WTC11 (cell line): ENCODE data around the gene ERVV-1. TPM values are rescaled to one million over a fixed set of nuclear protein-coding genes. Genes with fewer than 3 reads are reported as not detected.

Experiments used
- AR ChIP-seq: fragments of 250-450 bp; sonication (Bioruptor Pico); IDR thresholded peaks from 2 replicates; pipeline ENCODE4 v1.9.0; 2021; ENCODE audit warnings: mild to moderate bottlenecking
- CBFB ChIP-seq: sonication (generic); formaldehyde crosslinking; IDR thresholded peaks from 2 replicates; pipeline ENCODE4 v1.8.1; 2022; ENCODE audit warnings: mild to moderate bottlenecking, low read depth, missing genetic modification reagents
- CREM ChIP-seq: sonication (generic); formaldehyde crosslinking; IDR thresholded peaks from 2 replicates; pipeline ENCODE4 v1.8.1; 2022; ENCODE audit warnings: mild to moderate bottlenecking, missing genetic modification reagents, moderate library complexity
- E2F4 ChIP-seq: sonication (generic); formaldehyde crosslinking; IDR thresholded peaks from 2 replicates; pipeline ENCODE4 v1.8.1; 2022; ENCODE audit warnings: low read depth, mild to moderate bottlenecking, moderate library complexity, missing genetic modification reagents, borderline replicate concordance
- E2F5 ChIP-seq: sonication (generic); formaldehyde crosslinking; IDR thresholded peaks from 2 replicates; pipeline ENCODE4 v1.8.1; 2022; ENCODE audit warnings: mild to moderate bottlenecking, moderate library complexity, missing genetic modification reagents
- ETV6 ChIP-seq: sonication (generic); formaldehyde crosslinking; IDR thresholded peaks from 2 replicates; pipeline ENCODE4 v1.8.1; 2022; ENCODE audit warnings: mild to moderate bottlenecking, missing genetic modification reagents
- FOXP1 ChIP-seq: sonication (generic); formaldehyde crosslinking; IDR thresholded peaks from 2 replicates; pipeline ENCODE4 v1.8.0; 2022; ENCODE audit warnings: missing genetic modification reagents, mild to moderate bottlenecking, moderate library complexity, borderline replicate concordance
- GTF2I ChIP-seq: fragments of 250-450 bp; sonication (Bioruptor Pico); conservative IDR thresholded peaks from 2 replicates; pipeline ENCODE4 v1.4.0; 2021; ENCODE audit warnings: mild to moderate bottlenecking
- HMGA2 ChIP-seq: fragments of 250-450 bp; sonication (Bioruptor Pico); IDR thresholded peaks from 2 replicates; pipeline ENCODE4 v1.4.0; 2021; ENCODE audit warnings: mild to moderate bottlenecking, moderate library complexity
- HMGXB4 ChIP-seq: sonication (generic); formaldehyde crosslinking; IDR thresholded peaks from 2 replicates; pipeline ENCODE4 v1.8.1; 2023; ENCODE audit warnings: mild to moderate bottlenecking, moderate library complexity, missing genetic modification reagents
- RELA ChIP-seq: sonication (generic); formaldehyde crosslinking; IDR thresholded peaks from 2 replicates; pipeline ENCODE4 v1.8.1; 2022; ENCODE audit warnings: missing genetic modification reagents, mild to moderate bottlenecking, borderline replicate concordance
- SMAD3 ChIP-seq: sonication (generic); formaldehyde crosslinking; IDR thresholded peaks from 2 replicates; pipeline ENCODE4 v1.8.0; 2022; ENCODE audit warnings: missing genetic modification reagents, mild to moderate bottlenecking, borderline replicate concordance
- SOX15 ChIP-seq: fragments of 250-450 bp; sonication (Bioruptor Pico); IDR thresholded peaks from 2 replicates; pipeline ENCODE4 v1.9.0; 2021; ENCODE audit warnings: mild to moderate bottlenecking
- SP1 ChIP-seq: sonication (generic); formaldehyde crosslinking; conservative IDR thresholded peaks from 2 replicates; pipeline ENCODE4 v1.8.1; 2022; ENCODE audit warnings: missing genetic modification reagents
- TEAD1 ChIP-seq: sonication (generic); formaldehyde crosslinking; IDR thresholded peaks from 2 replicates; pipeline ENCODE4 v1.8.0; 2022; ENCODE audit warnings: mild to moderate bottlenecking, missing genetic modification reagents
- USF1 ChIP-seq: sonication (generic); formaldehyde crosslinking; IDR thresholded peaks from 2 replicates; pipeline ENCODE4 v1.8.0; 2022; ENCODE audit warnings: mild to moderate bottlenecking, missing genetic modification reagents
- USF2 ChIP-seq: sonication (generic); formaldehyde crosslinking; IDR thresholded peaks from 2 replicates; pipeline ENCODE4 v1.8.1; 2023; ENCODE audit warnings: mild to moderate bottlenecking, missing genetic modification reagents, moderate library complexity
- ZBTB21 ChIP-seq: sonication (generic); formaldehyde crosslinking; IDR thresholded peaks from 2 replicates; pipeline ENCODE4 v1.8.1; 2023; ENCODE audit warnings: mild to moderate bottlenecking, missing genetic modification reagents, borderline replicate concordance
- ZMAT4 ChIP-seq: fragments of 250-450 bp; sonication (Bioruptor Pico); IDR thresholded peaks from 2 replicates; pipeline ENCODE4 v1.9.0; 2021; ENCODE audit warnings: mild to moderate bottlenecking
- ZNF138 ChIP-seq: sonication (generic); formaldehyde crosslinking; conservative IDR thresholded peaks from 2 replicates; pipeline ENCODE4 v1.8.1; 2022; ENCODE audit warnings: mild to moderate bottlenecking, moderate library complexity, missing genetic modification reagents
- ZNF232 ChIP-seq: sonication (generic); formaldehyde crosslinking; IDR thresholded peaks from 2 replicates; pipeline ENCODE4 v1.8.0; 2022; ENCODE audit warnings: mild to moderate bottlenecking, missing genetic modification reagents
- ZNF263 ChIP-seq: sonication (generic); formaldehyde crosslinking; IDR thresholded peaks from 2 replicates; pipeline ENCODE4 v1.8.1; 2022; ENCODE audit warnings: low read depth, mild to moderate bottlenecking, moderate library complexity, missing genetic modification reagents
- total RNA-seq: library from RNA; stranded (reverse); gene quantifications from 3 replicates; pipeline ENCODE4 v1.2.3, GENCODE V29; 2021
- TF ChIP-seq, protein P1 (sequence below): sonication (generic); formaldehyde crosslinking; IDR thresholded peaks from 2 replicates; pipeline ENCODE4 v1.8.0; 2023; ENCODE audit warnings: missing genetic modification reagents, mild to moderate bottlenecking, borderline replicate concordance
- TF ChIP-seq, protein P2 (sequence below): fragments of 250-450 bp; sonication (Bioruptor Pico); IDR thresholded peaks from 2 replicates; pipeline ENCODE4 v2.1.2; 2022; ENCODE audit warnings: mild to moderate bottlenecking, moderate library complexity

The ERVV-1 gene
- total RNA-seq, 1 experiment from 2014 or later, result not detected

DNA sequence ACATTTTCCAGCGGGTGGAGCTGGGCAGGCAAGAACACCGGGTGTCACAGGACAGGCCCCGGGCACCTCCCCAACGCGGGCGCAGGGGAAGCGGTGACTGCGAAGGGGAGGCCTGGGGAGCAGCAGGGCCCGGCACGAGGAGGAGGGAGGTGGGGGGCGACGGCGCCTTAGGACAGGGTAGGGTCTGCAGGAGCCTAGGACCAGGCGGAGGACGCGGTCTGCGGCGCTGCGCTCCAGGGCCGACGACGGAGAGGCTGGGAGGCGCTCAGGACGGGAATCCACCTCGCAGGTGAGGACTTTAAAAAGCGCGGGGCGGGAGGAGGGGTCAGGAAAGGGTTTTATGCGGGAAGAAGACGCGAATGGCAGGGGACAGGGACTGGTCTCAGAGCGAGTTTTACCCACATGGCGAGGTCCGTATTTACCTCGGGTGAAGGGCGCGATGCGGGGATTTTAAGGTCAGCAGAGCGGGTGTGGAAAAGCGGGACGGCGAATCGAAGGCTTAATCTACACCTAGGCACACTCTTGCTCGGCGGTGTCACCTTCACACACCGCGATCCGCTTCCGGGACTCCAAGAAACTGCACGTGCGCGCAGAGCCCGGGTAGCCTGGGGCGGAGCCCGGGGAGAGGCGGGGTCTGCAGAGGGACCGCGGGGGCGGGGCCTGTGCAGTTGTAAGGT lies 44.3 kb downstream of the ERVV-1 start (continued):
- TF ChIP-seq E2F4 (CRISPR knock-in tag), result no peak
- TF ChIP-seq TEAD1 (CRISPR knock-in tag), result peak; percentile 84
- TF ChIP-seq FOXP1 (CRISPR knock-in tag), result peak; percentile 92
- TF ChIP-seq USF1 (CRISPR knock-in tag), result peak; percentile 74; the same call in 1 of the 2 replicates
- TF ChIP-seq, protein P1, sequence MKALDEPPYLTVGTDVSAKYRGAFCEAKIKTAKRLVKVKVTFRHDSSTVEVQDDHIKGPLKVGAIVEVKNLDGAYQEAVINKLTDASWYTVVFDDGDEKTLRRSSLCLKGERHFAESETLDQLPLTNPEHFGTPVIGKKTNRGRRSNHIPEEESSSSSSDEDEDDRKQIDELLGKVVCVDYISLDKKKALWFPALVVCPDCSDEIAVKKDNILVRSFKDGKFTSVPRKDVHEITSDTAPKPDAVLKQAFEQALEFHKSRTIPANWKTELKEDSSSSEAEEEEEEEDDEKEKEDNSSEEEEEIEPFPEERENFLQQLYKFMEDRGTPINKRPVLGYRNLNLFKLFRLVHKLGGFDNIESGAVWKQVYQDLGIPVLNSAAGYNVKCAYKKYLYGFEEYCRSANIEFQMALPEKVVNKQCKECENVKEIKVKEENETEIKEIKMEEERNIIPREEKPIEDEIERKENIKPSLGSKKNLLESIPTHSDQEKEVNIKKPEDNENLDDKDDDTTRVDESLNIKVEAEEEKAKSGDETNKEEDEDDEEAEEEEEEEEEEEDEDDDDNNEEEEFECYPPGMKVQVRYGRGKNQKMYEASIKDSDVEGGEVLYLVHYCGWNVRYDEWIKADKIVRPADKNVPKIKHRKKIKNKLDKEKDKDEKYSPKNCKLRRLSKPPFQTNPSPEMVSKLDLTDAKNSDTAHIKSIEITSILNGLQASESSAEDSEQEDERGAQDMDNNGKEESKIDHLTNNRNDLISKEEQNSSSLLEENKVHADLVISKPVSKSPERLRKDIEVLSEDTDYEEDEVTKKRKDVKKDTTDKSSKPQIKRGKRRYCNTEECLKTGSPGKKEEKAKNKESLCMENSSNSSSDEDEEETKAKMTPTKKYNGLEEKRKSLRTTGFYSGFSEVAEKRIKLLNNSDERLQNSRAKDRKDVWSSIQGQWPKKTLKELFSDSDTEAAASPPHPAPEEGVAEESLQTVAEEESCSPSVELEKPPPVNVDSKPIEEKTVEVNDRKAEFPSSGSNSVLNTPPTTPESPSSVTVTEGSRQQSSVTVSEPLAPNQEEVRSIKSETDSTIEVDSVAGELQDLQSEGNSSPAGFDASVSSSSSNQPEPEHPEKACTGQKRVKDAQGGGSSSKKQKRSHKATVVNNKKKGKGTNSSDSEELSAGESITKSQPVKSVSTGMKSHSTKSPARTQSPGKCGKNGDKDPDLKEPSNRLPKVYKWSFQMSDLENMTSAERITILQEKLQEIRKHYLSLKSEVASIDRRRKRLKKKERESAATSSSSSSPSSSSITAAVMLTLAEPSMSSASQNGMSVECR, result peak; percentile 62; the same call in 1 of the 2 replicates
- TF ChIP-seq ZNF138 (CRISPR knock-in tag), result no peak
- peak; percentile 80; the same call in 1 of the 2 replicates for TF ChIP-seq ZNF232 (CRISPR knock-in tag)
- TF ChIP-seq CBFB (CRISPR knock-in tag), result 0 out of 2 replicates have a peak, but pooled peaks have one; percentile 47
- no peak for TF ChIP-seq SP1 (CRISPR knock-in tag)
- TF ChIP-seq ZBTB21 (CRISPR knock-in tag), result no peak
- TF ChIP-seq SMAD3, result peak; percentile 94
- TF ChIP-seq HMGA2 (CRISPR knock-in tag), result no peak
- no peak for TF ChIP-seq GTF2I (CRISPR knock-in tag)
- TF ChIP-seq ZNF263 (CRISPR knock-in tag), result no peak
- no peak for TF ChIP-seq SOX15 (CRISPR knock-in tag)
- TF ChIP-seq, protein P2, sequence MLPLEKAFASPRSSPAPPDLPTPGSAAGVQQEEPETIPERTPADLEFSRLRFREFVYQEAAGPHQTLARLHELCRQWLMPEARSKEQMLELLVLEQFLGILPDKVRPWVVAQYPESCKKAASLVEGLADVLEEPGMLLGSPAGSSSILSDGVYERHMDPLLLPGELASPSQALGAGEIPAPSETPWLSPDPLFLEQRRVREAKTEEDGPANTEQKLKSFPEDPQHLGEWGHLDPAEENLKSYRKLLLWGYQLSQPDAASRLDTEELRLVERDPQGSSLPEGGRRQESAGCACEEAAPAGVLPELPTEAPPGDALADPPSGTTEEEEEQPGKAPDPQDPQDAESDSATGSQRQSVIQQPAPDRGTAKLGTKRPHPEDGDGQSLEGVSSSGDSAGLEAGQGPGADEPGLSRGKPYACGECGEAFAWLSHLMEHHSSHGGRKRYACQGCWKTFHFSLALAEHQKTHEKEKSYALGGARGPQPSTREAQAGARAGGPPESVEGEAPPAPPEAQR (CRISPR knock-in tag), result no peak
- no peak for TF ChIP-seq AR (CRISPR knock-in tag)
- peak; percentile 53; the same call in 1 of the 2 replicates for TF ChIP-seq USF2 (CRISPR knock-in tag)
- peak; percentile 74 for TF ChIP-seq ETV6 (CRISPR knock-in tag)
- TF ChIP-seq ZMAT4 (CRISPR knock-in tag), result no peak
- TF ChIP-seq RELA (CRISPR knock-in tag), result 0 out of 2 replicates have a peak, but pooled peaks have one; percentile 59
- peak; percentile 65; the same call in 1 of the 2 replicates for TF ChIP-seq CREM (CRISPR knock-in tag)
- TF ChIP-seq E2F5, result peak; percentile 67; the same call in 1 of the 2 replicates
- 0 out of 2 replicates have a peak, but pooled peaks have one; percentile 61 for TF ChIP-seq HMGXB4 (CRISPR knock-in tag)
